ENCODE data around the gene ZDHHC1. TPM values are rescaled to one million over a fixed set of nuclear protein-coding genes. Genes with fewer than 3 reads are reported as not detected.

ZDHHC1 gene
- total and polyA plus RNA-seq, 2 of the 13 experiments (the other 11 are each of a cell fraction or from before 2014, with no cell fraction given): 0.51 to 1.1 TPM

GRCh38 chr16:67393111-67393787, 23.0 kb downstream of the ZDHHC1 start, which contains the start of gene TPPP3 (continued):
- TF ChIP-seq EHMT2 (IDR thresholded peaks at IDR 0.05; ENCODE audit: borderline replicate concordance, low read depth, low read length) (no peak), ZNF572 (CRISPR knock-in tag; IDR thresholded peaks at IDR 0.05) (no peak), ZNF292 (CRISPR knock-in tag; IDR thresholded peaks at IDR 0.05; ENCODE audit: borderline replicate concordance, low read depth) (no peak), ZSCAN29 (CRISPR knock-in tag; conservative IDR thresholded peaks at IDR 0.05) (no peak), CBX1 (IDR thresholded peaks at IDR 0.05; ENCODE audit: low read depth) (no peak), ZNF496 (CRISPR knock-in tag; IDR thresholded peaks at IDR 0.05; ENCODE audit: insufficient replicate concordance) (no peak), GFI1 (CRISPR knock-in tag; IDR thresholded peaks at IDR 0.05; ENCODE audit: borderline replicate concordance) (no peak), NRL (CRISPR knock-in tag; IDR thresholded peaks at IDR 0.05; ENCODE audit: borderline replicate concordance) (no peak), FUBP1 (CRISPR knock-in tag; IDR thresholded peaks at IDR 0.05; ENCODE audit: borderline replicate concordance) (no peak), ZNF224 (CRISPR knock-in tag; IDR thresholded peaks at IDR 0.05) (no peak), ZNF652 (CRISPR knock-in tag; IDR thresholded peaks at IDR 0.05; ENCODE audit: borderline replicate concordance, low read depth) (no peak), SNRNP70 (IDR thresholded peaks at IDR 0.05; ENCODE audit: low read depth, low read length) (no peak), CREM (IDR thresholded peaks at IDR 0.05) (no peak), CREM (CRISPR knock-in tag; IDR thresholded peaks at IDR 0.05) (no peak), ONECUT2 (CRISPR knock-in tag; IDR thresholded peaks at IDR 0.05) (no peak), ZNF747 (CRISPR knock-in tag; IDR thresholded peaks at IDR 0.05; ENCODE audit: borderline replicate concordance) (no peak), ZNF343 (CRISPR knock-in tag; IDR thresholded peaks at IDR 0.05) (0 out of 2 replicates have a peak, but pooled peaks have one; percentile 23), SIN3B (IDR thresholded peaks at IDR 0.05; ENCODE audit: low read length) (no peak), RNF219 (CRISPR knock-in tag; IDR thresholded peaks at IDR 0.05) (no peak), TEAD3 (CRISPR knock-in tag; optimal IDR thresholded peaks at IDR 0.05; ENCODE audit: borderline replicate concordance) (no peak), MBNL3 (CRISPR knock-in tag; conservative IDR thresholded peaks at IDR 0.05) (no peak), BRCA1 (CRISPR knock-in tag; IDR thresholded peaks at IDR 0.05) (no peak)
- TF ChIP-seq, protein P1, sequence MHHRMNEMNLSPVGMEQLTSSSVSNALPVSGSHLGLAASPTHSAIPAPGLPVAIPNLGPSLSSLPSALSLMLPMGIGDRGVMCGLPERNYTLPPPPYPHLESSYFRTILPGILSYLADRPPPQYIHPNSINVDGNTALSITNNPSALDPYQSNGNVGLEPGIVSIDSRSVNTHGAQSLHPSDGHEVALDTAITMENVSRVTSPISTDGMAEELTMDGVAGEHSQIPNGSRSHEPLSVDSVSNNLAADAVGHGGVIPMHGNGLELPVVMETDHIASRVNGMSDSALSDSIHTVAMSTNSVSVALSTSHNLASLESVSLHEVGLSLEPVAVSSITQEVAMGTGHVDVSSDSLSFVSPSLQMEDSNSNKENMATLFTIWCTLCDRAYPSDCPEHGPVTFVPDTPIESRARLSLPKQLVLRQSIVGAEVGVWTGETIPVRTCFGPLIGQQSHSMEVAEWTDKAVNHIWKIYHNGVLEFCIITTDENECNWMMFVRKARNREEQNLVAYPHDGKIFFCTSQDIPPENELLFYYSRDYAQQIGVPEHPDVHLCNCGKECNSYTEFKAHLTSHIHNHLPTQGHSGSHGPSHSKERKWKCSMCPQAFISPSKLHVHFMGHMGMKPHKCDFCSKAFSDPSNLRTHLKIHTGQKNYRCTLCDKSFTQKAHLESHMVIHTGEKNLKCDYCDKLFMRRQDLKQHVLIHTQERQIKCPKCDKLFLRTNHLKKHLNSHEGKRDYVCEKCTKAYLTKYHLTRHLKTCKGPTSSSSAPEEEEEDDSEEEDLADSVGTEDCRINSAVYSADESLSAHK (CRISPR knock-in tag; IDR thresholded peaks at IDR 0.05; ENCODE audit: borderline replicate concordance): no peak

All from HepG2 (cell line).